SU-DHL-6 (cell line): ENCODE data around the gene RPS16.

Source experiments
- H2AFZ ChIP-seq: fragments of 200-600 bp; sonication (generic); 2 replicates; pipeline ENCODE4 v1.6.1; 2014; ENCODE audit warnings: low read depth, mild to moderate bottlenecking, moderate library complexity, mixed read lengths, antibody characterized with exemption, low read length; ENCODE audit not compliant: severe bottlenecking
- H3F3A ChIP-seq: fragments of 200-600 bp; shearing (Covaris generic); 2 replicates; pipeline ENCODE4 v1.6.0; 2016; ENCODE audit warnings: antibody characterized with exemption, mild to moderate bottlenecking; ENCODE audit not compliant: insufficient read depth
- H3K27ac ChIP-seq: fragments of 200-600 bp; sonication (generic); 2 replicates; pipeline ENCODE4 v1.5.1; 2016; ENCODE audit warnings: low read depth, mild to moderate bottlenecking, low read length, moderate library complexity, mixed read lengths
- H3K27me3 ChIP-seq: fragments of 200-600 bp; sonication (generic), shearing (Covaris generic); 2 replicates; pipeline ENCODE4 v1.6.0; 2014; ENCODE audit warnings: mild to moderate bottlenecking, low read length
- H3K36me3 ChIP-seq: fragments of 200-600 bp; sonication (generic); 2 replicates; pipeline ENCODE4 v1.6.1; 2014; ENCODE audit warnings: mild to moderate bottlenecking, low read length, mixed read lengths
- H3K4me2 ChIP-seq: fragments of 300-600, 200-600 bp; shearing (Covaris generic), sonication (generic); 2 replicates; pipeline ENCODE4 v1.6.0; 2014; ENCODE audit warnings: low read length, low read depth, mild to moderate bottlenecking; ENCODE audit not compliant: poor library complexity, severe bottlenecking
- H3K4me3 ChIP-seq: fragments of 200-600 bp; sonication (generic); 2 replicates; pipeline ENCODE4 v1.5.1; 2014; ENCODE audit warnings: antibody characterized with exemption, low read length, mild to moderate bottlenecking, mixed read lengths; ENCODE audit not compliant: insufficient read depth, poor library complexity, severe bottlenecking
- H3K79me2 ChIP-seq: fragments of 200-600 bp; sonication (generic); 2 replicates; pipeline ENCODE4 v1.6.1; 2014; ENCODE audit warnings: mild to moderate bottlenecking, low read length, moderate library complexity; ENCODE audit not compliant: insufficient read depth
- H3K9ac ChIP-seq: fragments of 200-600 bp; sonication (generic); 2 replicates; pipeline ENCODE4 v1.7.0; 2014; ENCODE audit warnings: mild to moderate bottlenecking, low read length
- H3K9me2 ChIP-seq: fragments of 200-600 bp; sonication (generic); replicated peaks from 2 replicates; pipeline ENCODE4 v1.6.1; 2014; ENCODE audit warnings: low read length; ENCODE audit not compliant: insufficient read depth
- H3K9me3 ChIP-seq: fragments of 200-600 bp; sonication (generic); 2 replicates; pipeline ENCODE4 v1.6.1; 2014; ENCODE audit warnings: low read length, mixed read lengths; ENCODE audit not compliant: insufficient read depth
- H4K20me1 ChIP-seq: fragments of 200-600 bp; sonication (generic); 2 replicates; pipeline ENCODE4 v1.6.1; 2014; ENCODE audit warnings: low read depth, mild to moderate bottlenecking, antibody characterized with exemption, low read length, moderate library complexity, mixed read lengths
- CTCF ChIP-seq: fragments of 200-600 bp; sonication (generic); IDR thresholded peaks from one replicate; pipeline ENCODE4 v1.5.1; 2017; ENCODE audit warnings: antibody characterized with exemption, mild to moderate bottlenecking, low read length, moderate library complexity; ENCODE audit not compliant: insufficient read depth, poor library complexity, severe bottlenecking
- EZH2phosphoT487 ChIP-seq: fragments of 200-600 bp; sonication (generic), shearing (Covaris generic); conservative IDR thresholded peaks from 2 replicates; pipeline ENCODE4 v1.6.1; 2018; ENCODE audit warnings: mild to moderate bottlenecking, antibody characterized with exemption, low read length, moderate library complexity, mixed read lengths

RPS16 gene

GRCh38 chr19:39398297-39398864 lies 37.4 kb downstream of the RPS16 start:
- Histone ChIP-seq H3K9me2 (no peaks in the 10 kb centered on the region), H3K4me3 (no peak overlapping the region), H3K36me3 (no peaks in the 10 kb centered on the region; the same call in 1 of the 2 replicates), H2AFZ (no peak overlapping the region), H3K9ac (peak overlapping the region; percentile 44), H3F3A (peaks cover 14% of the 10 kb centered on the region; the same call in 1 of the 2 replicates), H3K27ac (peak overlapping the region; percentile 51; the same call in 1 of the 2 replicates), H3K9me3 (no peaks in the 10 kb centered on the region), H4K20me1 (no peaks in the 10 kb centered on the region), H3K27me3 (no peaks in the 10 kb centered on the region), H3K4me2 (no peak overlapping the region), H3K79me2 (no peaks in the 10 kb centered on the region)
- TF ChIP-seq CTCF, result no peak
- TF ChIP-seq EZH2phosphoT487, result no peak

GRCh38 chr19:39397360-39398296 lies 38.1 kb downstream of the RPS16 start:
- peaks cover 14% of the 10 kb centered on the region; the same call in 1 of the 2 replicates for H3F3A ChIP-seq
- H3K9me2 ChIP-seq, result no peaks in the 10 kb centered on the region
- no peaks in the 10 kb centered on the region; the same call in 1 of the 2 replicates for H3K36me3 ChIP-seq
- no peaks in the 10 kb centered on the region for H3K79me2 ChIP-seq
- H3K9me3 ChIP-seq, result no peaks in the 10 kb centered on the region
- TF ChIP-seq CTCF (peak; percentile 70), EZH2phosphoT487 (no peak)
- no peak overlapping the region for H2AFZ ChIP-seq
- H3K9ac ChIP-seq, result peak overlapping the region; percentile 44
- H3K27me3 ChIP-seq, result no peaks in the 10 kb centered on the region
- H3K4me2 ChIP-seq, result peak overlapping the region; percentile 32
- no peak overlapping the region for H3K4me3 ChIP-seq
- H4K20me1 ChIP-seq, result no peaks in the 10 kb centered on the region
- H3K27ac ChIP-seq, result peak overlapping the region; percentile 51

GRCh38 chr19:39390751-39391437 lies 44.9 kb downstream of the RPS16 start, which contains the start of the genes MED29 and PAF1:
Gene MED29, plus strand, starts transcription at chr19:39391378. Its CDS starts 45 bp downstream, at chr19:39391423.
Gene PAF1, minus strand, starts transcription at chr19:39391106. Its CDS starts 242 bp downstream, at chr19:39390864.
- H3K9me3 ChIP-seq, result no peaks in the 10 kb centered on the region
- peak within 1 kb of the TSS; percentile 80 for H3K4me2 ChIP-seq
- TF ChIP-seq EZH2phosphoT487 (no peak), CTCF (no peak)
- H3K9ac ChIP-seq, result peak within 1 kb of the TSS; percentile 96
- H3K79me2 ChIP-seq, result peaks cover 22% of the 10 kb centered on the region
- no peaks in the 10 kb centered on the region for H3K27me3 ChIP-seq
- no peaks in the 10 kb centered on the region; the same call in 1 of the 2 replicates for H3K36me3 ChIP-seq
- H3K4me3 ChIP-seq, result peak within 1 kb of the TSS; percentile 93
- H3K9me2 ChIP-seq, result no peaks in the 10 kb centered on the region
- H3F3A ChIP-seq, result no peaks in the 10 kb centered on the region
- peak within 1 kb of the TSS; percentile 85 for H3K27ac ChIP-seq
- H4K20me1 ChIP-seq, result no peaks in the 10 kb centered on the region
- H2AFZ ChIP-seq, result peak within 1 kb of the TSS; percentile 76
